Nucleus accumbens (tissue), 56 donors: ENCODE measurements around the gene STRIP1.
"Not testable (repeated sequence)": the region's sequence is repeated elsewhere in the genome, so short reads cannot be mapped to it uniquely, and the experiment has no call there.

Experiments
- DNase-seq, 56 donors: peaks; one replicate each; lab custom pipeline; 2025; lab: John Stamatoyannopoulos, UW

STRIP1 gene

DNA sequence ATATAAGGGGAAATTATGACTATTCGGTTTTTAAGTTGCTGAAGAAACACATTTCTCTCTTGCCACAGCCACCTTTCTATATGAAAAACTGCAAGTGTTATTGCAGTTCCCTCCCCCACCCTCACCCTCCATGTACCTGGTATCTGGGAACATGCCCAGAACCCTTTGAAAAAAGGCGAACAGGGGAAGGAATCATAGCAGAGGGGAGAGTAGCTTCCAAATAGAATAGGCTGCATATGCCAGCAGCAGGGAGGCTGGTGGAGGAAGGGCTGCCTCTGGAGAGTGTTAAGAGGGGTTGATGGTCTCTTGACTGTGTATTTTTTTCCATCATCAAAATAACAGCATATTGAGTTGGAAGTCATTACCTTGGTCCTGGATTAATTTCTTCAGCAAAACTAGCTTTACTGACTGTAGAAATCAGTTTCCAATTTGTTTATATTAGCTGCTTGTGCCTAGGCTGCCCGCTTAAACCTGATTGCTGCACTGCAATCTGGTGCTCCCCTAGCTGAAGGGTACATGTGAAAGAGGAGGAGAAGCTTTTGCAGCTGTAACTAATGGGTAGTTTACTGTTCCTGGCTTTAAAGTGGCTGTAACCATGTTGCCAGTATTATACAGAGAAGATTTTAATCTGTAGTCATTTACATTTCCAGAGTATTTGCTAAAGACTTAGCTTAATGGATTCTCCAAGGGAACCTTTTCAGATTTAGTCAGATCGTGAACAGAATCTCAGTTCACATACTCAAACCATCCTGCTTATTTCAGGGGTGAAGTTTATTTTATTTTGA is 27.2 kb upstream of the STRIP1 start:
- DNase-seq, result peak in 1 of 56 donors; percentile 41

DNA sequence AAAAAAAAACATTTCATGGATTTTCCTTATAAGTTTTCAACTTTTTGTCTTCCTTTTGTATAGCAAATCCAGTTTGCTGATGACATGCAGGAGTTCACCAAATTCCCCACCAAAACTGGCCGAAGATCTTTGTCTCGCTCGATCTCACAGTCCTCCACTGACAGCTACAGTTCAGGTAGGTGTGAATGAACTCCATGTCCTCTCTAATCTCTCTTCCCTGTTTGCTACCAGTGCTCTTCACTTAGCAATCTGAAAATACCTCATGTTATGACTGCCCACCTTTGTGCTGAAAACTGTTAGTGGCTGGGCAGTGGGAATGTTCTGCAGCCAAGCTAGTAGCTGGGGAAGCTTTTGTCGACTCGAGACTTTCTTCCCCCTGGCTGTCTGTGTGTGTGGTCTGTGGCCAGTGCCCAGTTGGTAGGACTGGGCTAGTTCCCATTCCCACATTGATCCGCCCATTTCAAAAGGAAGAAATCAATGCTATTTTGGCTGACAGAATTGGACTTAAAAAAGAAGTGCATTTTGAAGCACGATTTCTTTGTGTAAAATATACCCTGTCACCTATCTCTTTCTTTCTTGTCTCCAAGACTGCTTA is 25.4 kb upstream of the STRIP1 start:
- DNase-seq, result peak in 12 of 56 donors; percentile 4 to 57 (median 29)

DNA sequence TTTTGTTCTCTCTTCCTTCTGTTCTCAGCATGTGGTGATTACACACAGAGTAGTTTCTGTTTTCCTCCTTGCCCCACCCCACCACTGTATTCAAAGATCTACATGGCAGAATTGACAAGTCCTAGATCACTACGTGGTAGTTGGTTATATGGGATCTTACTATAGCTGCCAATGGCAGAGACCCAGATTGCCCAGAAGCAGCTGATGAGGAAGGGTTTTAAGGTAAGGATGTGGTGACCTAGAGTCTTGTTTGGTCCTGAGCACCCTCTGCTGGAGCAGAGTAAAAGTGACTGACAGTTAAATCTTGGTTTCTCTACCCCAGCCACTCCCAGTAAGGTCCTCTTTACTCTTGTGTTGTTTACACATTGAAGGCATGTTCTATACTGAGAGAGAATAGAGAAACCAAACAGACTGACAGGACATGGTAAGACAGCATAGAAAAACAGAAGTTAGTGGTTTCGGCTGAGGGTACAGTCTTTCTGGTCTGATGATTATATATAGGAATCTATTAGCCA is 22.8 kb upstream of the STRIP1 start:
- DNase-seq, result peak in 6 of 56 donors; percentile 1 to 28 (median 15)

DNA sequence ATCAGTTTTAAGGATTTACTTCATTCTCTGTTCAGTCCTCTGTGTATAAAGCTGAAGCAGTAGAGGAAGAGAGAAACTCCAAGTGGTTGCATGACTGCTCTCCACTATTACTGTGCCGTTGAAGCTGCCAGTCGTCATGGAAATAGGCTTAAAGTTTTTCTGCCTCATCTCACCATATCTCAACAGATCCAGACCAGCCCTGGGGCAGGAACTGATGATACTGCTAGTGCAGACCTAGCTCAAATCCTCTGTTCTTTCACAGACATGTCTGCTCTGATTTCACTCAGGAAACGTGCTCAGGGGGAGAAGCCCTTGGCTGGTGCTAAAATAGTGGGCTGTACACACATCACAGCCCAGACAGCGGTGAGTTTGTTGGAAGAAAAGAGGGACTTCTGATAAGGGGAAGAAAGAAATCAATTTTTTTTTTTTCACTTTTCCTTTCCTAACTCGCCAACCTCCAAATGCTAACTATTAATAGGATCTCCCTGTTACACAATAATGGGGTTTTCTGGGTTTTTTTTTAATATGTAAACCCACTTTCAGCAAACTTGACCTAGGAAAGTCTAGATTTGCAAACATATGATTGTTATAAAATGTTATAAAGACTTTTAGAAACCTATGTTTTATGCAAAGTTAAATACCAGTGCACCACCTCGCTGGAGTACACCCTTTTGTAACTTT is 22.2 kb upstream of the STRIP1 start:
- DNase-seq, result no peak

DNA sequence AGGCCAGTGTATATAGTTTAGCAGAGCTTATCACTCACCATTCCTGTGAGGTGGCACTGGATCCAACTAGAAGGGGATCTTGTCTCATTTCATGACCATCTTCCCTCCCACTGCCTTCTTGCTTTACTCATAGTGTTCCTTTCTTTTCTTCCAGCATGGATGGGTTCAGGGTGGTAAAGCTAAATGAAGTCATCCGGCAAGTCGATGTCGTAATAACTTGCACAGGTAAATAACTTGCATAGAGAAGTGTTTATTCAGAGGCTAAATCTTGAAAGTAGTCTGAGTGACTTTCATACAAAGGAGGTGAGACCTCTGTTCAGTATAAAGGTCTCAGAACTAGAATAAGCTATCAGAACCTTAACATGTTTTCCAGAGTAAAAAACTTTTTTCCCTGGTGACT is 16.6 kb upstream of the STRIP1 start:
- DNase-seq, result no peak

DNA sequence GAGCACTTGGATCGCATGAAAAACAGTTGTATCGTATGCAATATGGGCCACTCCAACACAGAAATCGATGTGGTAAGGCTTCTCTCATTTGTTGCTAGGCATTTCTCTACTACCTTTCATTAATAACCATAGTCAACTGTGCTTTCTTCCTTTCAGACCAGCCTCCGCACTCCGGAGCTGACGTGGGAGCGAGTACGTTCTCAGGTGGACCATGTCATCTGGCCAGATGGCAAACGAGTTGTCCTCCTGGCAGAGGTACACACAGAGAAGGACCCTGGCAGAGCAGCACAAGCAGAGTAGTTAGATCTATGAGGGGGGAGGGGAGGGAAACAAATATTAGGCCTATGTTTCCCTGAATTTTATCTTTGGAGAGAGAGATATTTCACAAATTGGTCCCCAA is 16.0 kb upstream of the STRIP1 start:
- DNase-seq, result no peak

DNA sequence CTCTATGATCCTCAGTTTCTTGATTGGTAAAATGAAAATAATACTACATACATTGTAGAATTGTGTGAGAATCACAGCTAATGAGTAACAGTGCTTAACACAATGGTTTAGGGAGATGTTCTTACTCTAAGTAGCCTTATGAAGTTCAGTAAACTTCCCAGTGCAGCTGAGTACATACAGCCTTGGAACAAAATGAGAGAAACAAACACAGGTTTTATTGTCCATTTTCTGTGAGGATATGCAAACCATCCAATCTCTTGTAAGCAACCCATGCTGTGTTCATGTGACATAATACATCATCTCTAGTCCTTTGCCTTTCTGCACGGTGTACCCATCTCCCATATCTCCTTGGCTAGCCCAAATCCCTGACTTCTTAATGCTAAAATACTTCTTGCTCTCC is 14.7 kb upstream of the STRIP1 start:
- no peak for DNase-seq

DNA sequence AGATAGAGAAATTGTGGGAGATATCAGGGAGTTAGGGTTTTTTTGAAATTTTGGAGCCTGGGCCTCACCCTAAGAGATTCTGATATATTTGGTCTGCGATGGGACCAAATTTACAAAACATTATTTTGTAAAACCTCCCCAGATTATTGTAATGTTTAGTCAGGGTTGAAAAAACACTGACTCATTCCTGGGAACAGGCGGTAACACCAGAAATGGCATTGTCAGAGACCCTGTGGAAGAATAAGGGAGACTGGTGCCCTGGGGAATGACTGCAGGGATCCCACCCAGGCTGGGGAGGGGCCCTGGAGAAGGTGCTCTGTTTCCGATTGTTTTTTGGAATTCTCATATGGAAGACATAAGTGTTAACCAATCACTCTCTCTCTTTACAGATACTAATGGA is 13.1 kb upstream of the STRIP1 start:
- no peak for DNase-seq

DNA sequence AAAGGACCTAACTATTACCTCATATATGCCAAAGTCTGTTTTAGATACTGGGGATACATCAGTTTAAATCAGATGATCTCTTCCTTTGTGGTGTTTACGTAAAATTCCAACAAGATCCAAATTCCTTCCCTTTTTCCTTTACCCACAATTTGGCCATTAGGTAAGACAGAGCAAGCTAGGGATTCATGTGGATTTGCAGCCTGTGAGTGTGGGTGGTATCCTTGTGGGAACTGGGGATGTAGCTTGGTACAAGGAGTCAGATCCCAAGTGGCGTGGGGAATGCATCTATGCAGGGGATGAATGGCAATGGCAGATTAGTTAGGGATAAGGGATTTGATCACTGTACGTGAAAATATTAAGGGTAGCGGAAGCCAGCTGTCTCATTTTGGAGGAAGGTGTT is 9.8 kb upstream of the STRIP1 start:
- DNase-seq, result no peak

DNA sequence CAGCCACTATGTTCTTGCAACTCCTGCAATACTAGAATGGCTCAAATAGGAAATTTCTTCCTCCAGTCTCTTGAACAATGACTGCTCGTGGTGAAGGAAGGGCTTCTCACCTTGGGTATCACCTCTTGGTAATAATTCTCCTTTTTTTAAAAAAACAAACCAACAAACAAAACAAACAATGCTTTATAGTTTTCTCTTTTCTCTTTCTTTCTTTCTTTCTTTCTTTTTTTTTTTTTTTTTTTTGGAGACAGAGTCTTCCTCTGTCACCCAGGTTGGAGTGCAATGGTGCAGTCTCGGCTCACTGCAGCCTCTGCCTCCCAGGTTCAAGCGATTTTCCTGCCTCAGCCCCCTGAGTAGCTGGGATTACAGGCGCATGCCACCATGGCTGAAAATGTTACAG is 3.7 kb upstream of the STRIP1 start:
- not testable (repeated sequence) for DNase-seq

DNA sequence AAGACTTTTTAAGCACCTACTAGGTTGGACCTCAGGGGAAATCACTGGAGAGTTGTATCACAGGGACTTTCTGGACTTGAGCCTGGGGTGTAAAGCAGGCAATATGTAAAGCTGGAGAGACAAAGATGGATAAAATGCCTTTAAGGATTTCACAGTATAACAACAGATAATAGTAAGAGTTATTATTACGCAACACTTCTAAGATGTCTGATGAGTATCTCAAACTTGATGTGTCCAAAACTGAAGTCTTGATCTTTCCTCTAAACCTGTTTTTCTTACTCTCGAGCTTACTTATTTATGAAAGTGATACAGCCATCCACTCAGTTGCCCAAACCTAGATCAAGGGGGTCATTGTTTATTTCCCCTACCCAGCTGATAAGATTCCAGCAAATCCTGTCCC is 2.1 kb upstream of the STRIP1 start:
- no peak for DNase-seq

DNA sequence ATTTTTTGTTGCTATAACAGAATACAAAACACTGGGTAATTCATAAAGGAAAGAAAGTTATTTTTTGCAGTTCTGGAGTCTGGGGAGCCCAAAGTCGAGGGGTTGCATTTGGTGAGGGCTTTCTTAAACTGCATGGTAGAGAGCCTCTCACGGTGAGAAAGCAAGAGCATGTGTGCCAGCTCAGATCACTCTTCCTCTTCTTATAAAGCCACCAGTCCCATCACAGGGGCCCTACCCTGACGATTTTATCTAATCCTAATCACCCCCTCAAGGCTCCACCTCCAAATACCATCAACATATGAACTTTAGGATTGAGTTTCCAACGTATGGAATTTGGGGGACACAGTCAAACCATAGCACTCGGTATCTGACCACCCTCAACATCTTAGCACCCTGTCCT is 1.0 kb upstream of the STRIP1 start:
- DNase-seq, result no peak

DNA sequence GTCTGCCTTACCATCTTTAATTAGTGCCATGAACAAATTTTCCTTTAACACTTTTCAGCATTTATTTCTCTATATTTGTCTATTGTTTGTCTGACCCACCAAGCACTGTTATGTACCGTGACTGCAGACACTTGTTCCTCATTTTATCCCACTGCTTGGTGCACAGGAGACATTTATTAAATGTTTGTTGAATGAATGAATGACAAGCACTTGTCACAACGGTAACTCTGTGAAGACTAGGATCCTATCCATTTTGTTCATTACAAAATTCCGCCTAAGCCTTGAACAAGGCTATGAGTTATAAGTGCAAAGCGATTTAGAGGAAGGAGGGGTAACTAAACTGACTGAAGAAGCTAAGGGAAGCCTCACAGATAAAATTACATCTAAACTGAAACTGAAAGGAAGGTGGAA is 379 bp upstream of the STRIP1 start:
- DNase-seq, result no peak

DNA sequence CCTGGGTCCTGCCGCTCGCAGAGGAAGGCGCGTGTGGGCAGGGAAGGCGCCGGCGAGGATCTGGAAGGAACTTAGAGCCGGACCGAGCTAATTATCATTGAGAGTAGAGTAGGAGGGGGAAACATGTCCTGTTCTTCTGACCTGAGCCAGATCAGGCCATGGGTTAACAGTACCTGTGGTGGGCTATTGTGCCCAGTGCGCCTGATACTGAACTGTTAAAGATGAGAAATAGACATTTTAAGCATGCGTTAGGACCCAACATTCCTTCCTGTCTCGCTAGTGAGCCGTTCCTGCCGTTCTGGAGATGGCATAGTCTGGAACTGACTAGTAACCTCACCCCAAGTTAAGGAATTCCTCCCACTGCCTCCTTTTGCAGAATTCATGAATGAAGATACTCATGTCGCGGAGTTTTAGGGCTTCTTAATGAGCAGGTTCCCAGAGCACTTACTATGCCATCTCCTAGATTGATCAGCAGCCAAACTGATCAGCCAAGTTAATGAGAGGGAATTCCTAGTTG is 870 bp downstream of the STRIP1 start:
- DNase-seq, result peak in 19 of 56 donors; percentile 6 to 58 (median 38)

DNA sequence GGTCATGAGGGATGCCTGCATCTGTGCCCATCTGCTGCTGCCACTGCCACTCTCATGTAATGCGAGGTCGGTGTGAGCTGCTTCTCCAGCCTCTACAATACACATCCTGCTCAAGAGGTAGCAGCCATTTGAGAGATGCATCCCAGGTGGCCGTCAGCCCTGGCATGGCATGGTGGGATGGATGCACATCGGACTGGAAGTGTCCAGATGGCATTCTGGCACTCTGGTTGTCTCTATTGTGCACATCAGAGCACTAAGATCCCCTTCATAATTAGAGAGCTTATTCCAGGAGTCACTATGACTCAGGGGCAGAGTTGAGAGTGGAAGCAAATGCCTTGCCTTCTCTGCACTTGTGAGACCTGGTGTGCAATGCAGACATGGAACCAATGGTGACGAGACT is 3.8 kb downstream of the STRIP1 start:
- no peak for DNase-seq

DNA sequence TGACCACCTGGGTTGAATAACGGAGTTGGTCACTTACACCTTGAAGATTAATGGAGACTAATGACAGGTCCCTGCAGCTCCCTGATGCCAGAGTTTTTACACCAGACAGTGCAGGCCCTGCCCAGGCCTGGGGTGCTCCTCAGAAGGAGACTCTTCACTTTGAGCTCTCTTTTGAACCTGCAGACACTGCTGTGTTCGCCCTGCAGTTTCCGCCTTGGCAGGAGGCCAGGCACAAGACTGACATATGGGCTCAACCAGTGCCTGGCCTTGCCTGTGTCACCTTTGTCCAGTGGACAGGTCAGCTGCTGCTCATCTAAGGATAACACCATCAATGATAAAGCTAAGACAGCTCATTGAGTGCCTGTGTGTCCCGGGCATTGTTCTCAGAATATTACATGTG is 5.2 kb downstream of the STRIP1 start:
- DNase-seq, result no peak

DNA sequence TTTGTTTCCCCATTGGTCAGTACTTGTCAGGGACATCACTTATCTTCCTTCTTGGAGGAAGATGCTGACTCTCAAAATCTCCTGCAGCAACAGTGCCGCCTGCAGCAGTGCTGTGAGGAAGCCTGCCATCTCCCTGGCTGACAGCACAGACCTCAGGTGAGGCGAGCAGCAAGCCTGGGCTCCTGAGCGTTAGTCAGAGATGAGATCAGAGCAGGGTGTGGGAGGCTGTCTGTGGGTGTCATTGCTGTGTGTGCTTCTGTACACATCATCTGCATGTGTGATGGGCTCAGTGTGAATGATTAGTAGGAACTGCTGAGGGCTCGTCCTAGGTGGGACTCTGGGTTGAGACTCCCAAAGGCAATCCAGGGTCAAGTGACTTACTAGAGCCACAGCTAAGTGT is 6.1 kb downstream of the STRIP1 start:
- peak in 36 of 56 donors; percentile 4 to 86 (median 56) for DNase-seq

DNA sequence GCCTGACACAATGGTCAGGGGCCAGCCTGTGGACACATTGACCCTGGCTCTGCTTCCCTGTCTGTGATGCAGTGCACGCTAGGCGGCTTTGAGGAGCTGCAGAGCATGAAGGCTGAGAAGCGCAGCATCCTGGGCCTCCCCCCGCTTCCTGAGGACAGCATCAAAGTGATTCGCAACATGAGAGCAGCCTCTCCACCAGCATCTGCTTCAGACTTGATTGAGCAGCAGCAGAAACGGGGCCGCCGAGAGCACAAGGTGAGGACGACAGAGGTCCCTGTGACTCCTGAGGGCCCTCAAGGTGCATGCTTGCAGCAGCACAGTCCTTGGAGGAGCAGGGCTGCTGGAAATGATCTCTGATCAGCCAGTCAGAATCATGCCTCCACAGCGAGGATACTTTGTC is 8.6 kb downstream of the STRIP1 start:
- DNase-seq, result no peak

DNA sequence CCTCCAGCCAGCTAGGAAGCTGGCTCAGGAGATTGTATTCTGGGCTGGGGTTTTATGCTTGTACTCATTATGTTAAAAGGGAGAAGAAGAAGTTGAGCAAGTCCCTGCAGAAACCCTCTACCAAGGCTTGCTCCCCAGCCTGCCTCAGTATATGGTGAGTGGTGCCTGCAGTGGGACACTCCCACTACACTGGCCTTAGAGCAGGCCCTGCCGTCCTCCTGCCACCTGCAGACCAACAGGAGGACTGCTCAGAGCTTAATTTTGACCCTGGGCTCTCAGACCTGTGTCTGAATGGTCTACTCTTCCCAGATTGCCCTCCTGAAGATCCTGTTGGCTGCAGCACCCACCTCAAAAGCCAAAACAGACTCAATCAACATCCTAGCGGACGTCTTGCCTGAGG is 13.0 kb downstream of the STRIP1 start:
- DNase-seq, result no peak

DNA sequence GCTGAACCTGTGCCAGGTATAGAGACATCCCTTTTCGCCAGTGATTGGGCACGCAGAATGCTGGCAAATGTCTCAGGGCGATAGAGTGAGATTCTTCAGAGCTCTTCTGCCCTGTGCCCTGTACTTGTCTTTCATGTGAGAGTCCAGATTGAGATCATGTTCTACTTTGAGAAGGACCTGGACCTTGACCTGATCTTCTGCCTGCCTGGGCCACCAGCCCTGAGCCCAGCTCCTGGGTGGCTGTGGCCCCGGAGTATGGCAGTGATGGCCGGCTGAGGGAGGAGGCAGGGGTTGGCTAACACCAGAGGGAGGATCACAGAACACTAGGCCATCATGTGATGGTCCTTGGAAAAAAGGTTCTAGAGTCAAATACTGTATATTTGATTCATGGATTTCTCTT is 13.8 kb downstream of the STRIP1 start:
- no peak for DNase-seq

DNA sequence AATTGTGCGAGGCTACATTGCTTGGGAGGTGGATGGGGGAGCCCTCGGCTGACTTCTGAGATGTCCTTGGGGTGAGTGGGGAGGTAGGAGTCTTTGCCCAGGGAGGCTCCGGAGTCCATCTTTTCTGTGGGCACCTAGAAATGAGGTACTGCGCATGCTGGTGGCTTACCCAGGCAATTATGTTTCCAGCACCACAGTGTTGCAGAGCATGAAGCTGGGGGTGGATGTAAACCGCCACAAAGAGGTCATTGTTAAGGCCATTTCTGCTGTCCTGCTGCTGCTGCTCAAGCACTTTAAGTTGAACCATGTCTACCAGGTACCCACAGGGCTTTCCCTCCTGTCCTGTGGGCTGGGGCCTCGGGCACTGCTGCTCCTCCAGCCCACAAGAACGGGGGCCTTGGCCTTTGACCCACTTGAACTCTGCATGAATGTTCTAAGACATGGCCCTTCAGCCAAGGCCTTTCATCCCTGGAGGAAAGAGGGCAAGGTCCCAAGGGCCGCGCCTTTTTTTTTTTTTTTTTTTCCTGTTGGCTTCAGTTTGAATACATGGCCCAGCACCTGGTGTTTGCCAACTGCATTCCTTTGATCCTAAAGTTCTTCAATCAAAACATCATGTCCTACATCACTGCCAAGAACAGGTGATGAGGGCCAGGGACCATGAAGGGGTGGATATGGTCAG is 14.6 kb downstream of the STRIP1 start:
- peak in 29 of 56 donors; percentile 4 to 59 (median 20) for DNase-seq
